ENCODE data around the gene PNPLA8. TPM values are rescaled to one million over a fixed set of nuclear protein-coding genes. Genes with fewer than 3 reads are reported as not detected.
A peak's percentile ranks its signal among the peaks of the same experiment; 100 is the strongest.

Gene PNPLA8
- total and polyA plus RNA-seq, 2 donors from 2014 or later = 17.7 to 33.9 TPM

DNA sequence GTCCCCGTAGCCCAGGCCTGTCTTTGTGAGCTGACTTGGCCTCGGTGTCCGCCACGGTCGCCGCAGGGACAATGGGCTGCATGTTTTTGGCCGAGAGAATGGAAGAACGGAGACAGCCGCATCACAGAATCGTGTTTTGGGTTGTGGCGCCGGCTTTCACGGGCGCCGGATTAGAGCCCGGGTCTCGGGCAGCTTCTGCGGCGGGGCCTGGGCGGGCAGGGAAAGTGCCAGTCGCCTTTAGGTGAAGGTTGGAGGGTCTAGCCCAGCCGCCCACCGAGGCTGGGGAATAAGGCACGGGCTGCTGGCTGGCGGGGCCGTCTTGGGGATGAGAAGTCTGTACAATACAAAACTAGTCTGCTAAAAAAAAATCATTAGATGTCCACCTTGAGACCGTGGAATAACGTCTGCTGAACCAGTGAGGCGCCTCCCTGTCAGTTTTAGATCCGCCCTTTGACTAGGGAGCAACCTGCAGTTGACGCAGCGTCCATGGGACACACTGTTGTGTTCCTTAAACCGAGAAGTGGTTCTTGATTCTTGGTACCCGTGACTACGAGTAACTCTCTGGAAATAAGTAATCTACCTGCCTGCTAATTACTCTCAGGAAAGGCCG lies 44.3 kb upstream of the PNPLA8 start:
- peaks cover 0 to 14% (median 4%) of the 10 kb centered on the region in 3 donors for H3K36me3 ChIP-seq (ENCODE audit: control insufficient read depth in 2 of 3, insufficient read depth in 3 of 3, low read length in 3 of 3)
- FAIRE-seq (no peak), DNase-seq (peak; percentile 51 to 80 (median 75))
- no peaks in the 10 kb centered on the region for H3K9me3 ChIP-seq (ENCODE audit: control insufficient read depth in 2 of 3, insufficient read depth in 1 of 3, low read length in 3 of 3)
- H3K4me3 ChIP-seq (ENCODE audit: low read length in 3 of 3) = peak overlapping the region; percentile 87 to 98 (median 92)
- peak overlapping the region; percentile 98 to 99 for H3K27ac ChIP-seq (ENCODE audit: low read depth in 2 of 2, low read length in 2 of 2)
- peak overlapping the region; percentile 72 to 98 (median 90) for H3K9ac ChIP-seq (ENCODE audit: low read length in 3 of 3)
- TF ChIP-seq, protein P1, sequence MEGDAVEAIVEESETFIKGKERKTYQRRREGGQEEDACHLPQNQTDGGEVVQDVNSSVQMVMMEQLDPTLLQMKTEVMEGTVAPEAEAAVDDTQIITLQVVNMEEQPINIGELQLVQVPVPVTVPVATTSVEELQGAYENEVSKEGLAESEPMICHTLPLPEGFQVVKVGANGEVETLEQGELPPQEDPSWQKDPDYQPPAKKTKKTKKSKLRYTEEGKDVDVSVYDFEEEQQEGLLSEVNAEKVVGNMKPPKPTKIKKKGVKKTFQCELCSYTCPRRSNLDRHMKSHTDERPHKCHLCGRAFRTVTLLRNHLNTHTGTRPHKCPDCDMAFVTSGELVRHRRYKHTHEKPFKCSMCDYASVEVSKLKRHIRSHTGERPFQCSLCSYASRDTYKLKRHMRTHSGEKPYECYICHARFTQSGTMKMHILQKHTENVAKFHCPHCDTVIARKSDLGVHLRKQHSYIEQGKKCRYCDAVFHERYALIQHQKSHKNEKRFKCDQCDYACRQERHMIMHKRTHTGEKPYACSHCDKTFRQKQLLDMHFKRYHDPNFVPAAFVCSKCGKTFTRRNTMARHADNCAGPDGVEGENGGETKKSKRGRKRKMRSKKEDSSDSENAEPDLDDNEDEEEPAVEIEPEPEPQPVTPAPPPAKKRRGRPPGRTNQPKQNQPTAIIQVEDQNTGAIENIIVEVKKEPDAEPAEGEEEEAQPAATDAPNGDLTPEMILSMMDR (IDR thresholded peaks at IDR 0.05; ENCODE audit: borderline replicate concordance, extremely low read depth, insufficient read depth) = no peak
- intact Hi-C loops (cut with DNase I) = no loop called here
- H3K4me1 ChIP-seq (ENCODE audit: control insufficient read depth in 2 of 3, insufficient read depth in 2 of 3, low read depth in 1 of 3, low read length in 3 of 3) = peaks cover 0 to 5% (median 2%) of the 10 kb centered on the region in 3 donors
- no peaks in the 10 kb centered on the region for H3K27me3 ChIP-seq (ENCODE audit: control insufficient read depth, insufficient read depth, low read length)

DNA sequence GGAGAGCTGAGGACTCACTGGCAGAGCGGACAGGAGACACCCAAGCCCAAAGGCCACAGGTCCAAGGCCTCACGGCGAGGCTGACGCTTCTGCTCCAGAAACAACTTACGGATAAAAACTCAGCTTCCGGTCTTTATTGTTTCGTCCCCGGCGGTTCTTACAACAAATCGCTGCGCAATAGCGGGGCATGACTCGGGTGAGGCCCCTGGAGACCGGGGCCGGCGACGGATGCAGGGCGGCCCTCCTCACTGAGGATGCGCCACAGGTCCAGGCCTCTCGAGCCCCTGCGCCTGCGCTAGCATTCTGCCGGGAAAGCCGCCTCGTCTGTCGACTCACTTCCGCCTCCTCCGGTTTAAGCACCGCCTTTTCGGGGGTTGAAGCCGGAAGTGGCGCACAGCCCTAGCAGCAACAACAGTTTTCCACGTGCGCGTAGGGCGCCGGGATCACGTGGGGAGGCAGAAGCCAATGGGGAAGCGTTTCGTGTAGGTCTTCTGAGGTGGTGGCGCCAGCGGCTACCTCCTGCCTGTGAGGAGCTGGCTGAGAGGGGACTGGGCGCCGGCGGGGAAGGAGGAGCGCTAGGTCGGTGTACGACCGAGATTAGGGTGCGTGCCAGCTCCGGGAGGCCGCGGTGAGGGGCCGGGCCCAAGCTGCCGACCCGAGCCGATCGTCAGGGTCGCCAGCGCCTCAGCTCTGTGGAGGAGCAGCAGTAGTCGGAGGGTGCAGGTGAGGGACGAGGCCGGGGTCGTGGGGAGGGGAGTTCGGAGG lies 43.6 kb upstream of the PNPLA8 start, which contains the start of the genes DNAJB9 and THAP5:
Gene DNAJB9 (plus strand): TSS at position 494 of the 765 bp plus-strand sequence. CDS start 1,853 bp downstream, outside the sequence.
Gene THAP5 (minus strand): TSS at position 326 of the 765 bp plus-strand sequence. CDS start 137 bp downstream, at position 189.
- H3K9ac ChIP-seq (ENCODE audit: low read length in 3 of 3) = peak within 1 kb of the TSS; percentile 75 to 100 (median 98)
- peak; percentile 85 for FAIRE-seq
- H3K36me3 ChIP-seq (ENCODE audit: control insufficient read depth in 2 of 3, insufficient read depth in 3 of 3, low read length in 3 of 3) = peaks cover 0 to 16% (median 4%) of the 10 kb centered on the region in 3 donors
- H3K9me3 ChIP-seq (ENCODE audit: control insufficient read depth in 2 of 3, insufficient read depth in 1 of 3, low read length in 3 of 3) = no peaks in the 10 kb centered on the region
- H3K4me1 ChIP-seq (ENCODE audit: control insufficient read depth in 2 of 3, insufficient read depth in 2 of 3, low read depth in 1 of 3, low read length in 3 of 3) = peaks cover 0 to 5% (median 2%) of the 10 kb centered on the region in 3 donors
- TF ChIP-seq, protein P1 (IDR thresholded peaks at IDR 0.05; ENCODE audit: borderline replicate concordance, extremely low read depth, insufficient read depth) = no peak
- peak; percentile 99 to 100 (median 100) for DNase-seq
- no peaks in the 10 kb centered on the region for H3K27me3 ChIP-seq (ENCODE audit: control insufficient read depth, insufficient read depth, low read length)
- H3K27ac ChIP-seq (ENCODE audit: low read depth in 2 of 2, low read length in 2 of 2) = peak within 1 kb of the TSS; percentile 98 to 99
- peak within 1 kb of the TSS; percentile 89 to 99 (median 98) for H3K4me3 ChIP-seq (ENCODE audit: low read length in 3 of 3)
- intact Hi-C loops (cut with DNase I) = no loop called here

DNA sequence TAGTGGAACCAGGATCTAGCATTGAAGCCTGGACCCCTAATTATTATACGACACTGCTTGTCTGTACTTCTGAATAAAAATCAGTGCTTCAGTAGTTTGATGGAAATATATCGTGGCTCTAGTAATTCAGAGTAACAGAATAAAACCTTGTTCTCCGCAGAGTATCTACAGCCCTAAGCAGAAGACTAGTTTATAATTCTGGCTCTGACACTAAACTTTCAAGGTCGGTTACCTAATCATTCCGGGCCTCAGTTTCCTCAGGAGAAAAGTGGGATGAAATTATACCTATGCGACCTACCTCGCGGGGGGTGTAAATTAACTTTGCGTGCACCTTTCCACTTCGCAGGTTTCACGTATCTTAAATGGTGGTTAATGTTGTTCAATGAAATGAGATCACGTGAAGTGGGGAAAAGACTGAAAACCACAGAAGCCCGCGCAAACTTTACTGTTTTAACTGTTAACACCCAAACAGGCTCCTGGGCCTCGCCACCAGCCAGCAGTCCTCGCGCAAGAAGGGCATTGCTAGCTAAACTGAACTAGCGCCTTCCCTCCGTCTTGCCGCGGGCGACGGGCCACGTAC lies 43.0 kb upstream of the PNPLA8 start:
- no peak for FAIRE-seq
- Histone ChIP-seq H3K27me3 (ENCODE audit: control insufficient read depth, insufficient read depth, low read length) (no peaks in the 10 kb centered on the region), H3K27ac (ENCODE audit: low read depth in 2 of 2, low read length in 2 of 2) (peak overlapping the region; percentile 98 to 99), H3K9ac (ENCODE audit: low read length in 3 of 3) (peak overlapping the region; percentile 75 to 100 (median 98)), H3K4me1 (ENCODE audit: control insufficient read depth in 2 of 3, insufficient read depth in 2 of 3, low read depth in 1 of 3, low read length in 3 of 3) (peaks cover 0 to 5% (median 2%) of the 10 kb centered on the region in 3 donors), H3K4me3 (ENCODE audit: low read length in 3 of 3) (peak overlapping the region; percentile 89 to 99 (median 98)), H3K9me3 (ENCODE audit: control insufficient read depth in 2 of 3, insufficient read depth in 1 of 3, low read length in 3 of 3) (no peaks in the 10 kb centered on the region), H3K36me3 (ENCODE audit: control insufficient read depth in 2 of 3, insufficient read depth in 3 of 3, low read length in 3 of 3) (peaks cover 0 to 15% (median 4%) of the 10 kb centered on the region in 3 donors)
- peak in 1 of 5 donors; percentile 13 for DNase-seq
- TF ChIP-seq, protein P1 (IDR thresholded peaks at IDR 0.05; ENCODE audit: borderline replicate concordance, extremely low read depth, insufficient read depth) = no peak
- intact Hi-C loops (cut with DNase I) = no loop called here

Measured in kidney (tissue), 14 donors.